Measurements from ENCODE around the gene DENND4C.

GRCh38 chr9:19255821-19256220 is 25.3 kb downstream of the DENND4C start:
- TF ChIP-seq, protein P1, sequence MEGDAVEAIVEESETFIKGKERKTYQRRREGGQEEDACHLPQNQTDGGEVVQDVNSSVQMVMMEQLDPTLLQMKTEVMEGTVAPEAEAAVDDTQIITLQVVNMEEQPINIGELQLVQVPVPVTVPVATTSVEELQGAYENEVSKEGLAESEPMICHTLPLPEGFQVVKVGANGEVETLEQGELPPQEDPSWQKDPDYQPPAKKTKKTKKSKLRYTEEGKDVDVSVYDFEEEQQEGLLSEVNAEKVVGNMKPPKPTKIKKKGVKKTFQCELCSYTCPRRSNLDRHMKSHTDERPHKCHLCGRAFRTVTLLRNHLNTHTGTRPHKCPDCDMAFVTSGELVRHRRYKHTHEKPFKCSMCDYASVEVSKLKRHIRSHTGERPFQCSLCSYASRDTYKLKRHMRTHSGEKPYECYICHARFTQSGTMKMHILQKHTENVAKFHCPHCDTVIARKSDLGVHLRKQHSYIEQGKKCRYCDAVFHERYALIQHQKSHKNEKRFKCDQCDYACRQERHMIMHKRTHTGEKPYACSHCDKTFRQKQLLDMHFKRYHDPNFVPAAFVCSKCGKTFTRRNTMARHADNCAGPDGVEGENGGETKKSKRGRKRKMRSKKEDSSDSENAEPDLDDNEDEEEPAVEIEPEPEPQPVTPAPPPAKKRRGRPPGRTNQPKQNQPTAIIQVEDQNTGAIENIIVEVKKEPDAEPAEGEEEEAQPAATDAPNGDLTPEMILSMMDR (IDR thresholded peaks at IDR 0.05), result no peak
- no peak for TF ChIP-seq EP300 (IDR thresholded peaks at IDR 0.05)
- TF ChIP-seq POLR2A (IDR thresholded peaks at IDR 0.05), result no peak
- TF ChIP-seq POLR2AphosphoS5 (IDR thresholded peaks at IDR 0.05), result no peak

All from sigmoid colon (tissue), 4 donors.